ENCODE measurements around the gene COX5B.
"Not testable (repeated sequence)": the region's sequence is repeated elsewhere in the genome, so short reads cannot be mapped to it uniquely, and the experiment has no call there.

The COX5B gene, protein sequence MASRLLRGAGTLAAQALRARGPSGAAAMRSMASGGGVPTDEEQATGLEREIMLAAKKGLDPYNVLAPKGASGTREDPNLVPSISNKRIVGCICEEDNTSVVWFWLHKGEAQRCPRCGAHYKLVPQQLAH

DNA sequence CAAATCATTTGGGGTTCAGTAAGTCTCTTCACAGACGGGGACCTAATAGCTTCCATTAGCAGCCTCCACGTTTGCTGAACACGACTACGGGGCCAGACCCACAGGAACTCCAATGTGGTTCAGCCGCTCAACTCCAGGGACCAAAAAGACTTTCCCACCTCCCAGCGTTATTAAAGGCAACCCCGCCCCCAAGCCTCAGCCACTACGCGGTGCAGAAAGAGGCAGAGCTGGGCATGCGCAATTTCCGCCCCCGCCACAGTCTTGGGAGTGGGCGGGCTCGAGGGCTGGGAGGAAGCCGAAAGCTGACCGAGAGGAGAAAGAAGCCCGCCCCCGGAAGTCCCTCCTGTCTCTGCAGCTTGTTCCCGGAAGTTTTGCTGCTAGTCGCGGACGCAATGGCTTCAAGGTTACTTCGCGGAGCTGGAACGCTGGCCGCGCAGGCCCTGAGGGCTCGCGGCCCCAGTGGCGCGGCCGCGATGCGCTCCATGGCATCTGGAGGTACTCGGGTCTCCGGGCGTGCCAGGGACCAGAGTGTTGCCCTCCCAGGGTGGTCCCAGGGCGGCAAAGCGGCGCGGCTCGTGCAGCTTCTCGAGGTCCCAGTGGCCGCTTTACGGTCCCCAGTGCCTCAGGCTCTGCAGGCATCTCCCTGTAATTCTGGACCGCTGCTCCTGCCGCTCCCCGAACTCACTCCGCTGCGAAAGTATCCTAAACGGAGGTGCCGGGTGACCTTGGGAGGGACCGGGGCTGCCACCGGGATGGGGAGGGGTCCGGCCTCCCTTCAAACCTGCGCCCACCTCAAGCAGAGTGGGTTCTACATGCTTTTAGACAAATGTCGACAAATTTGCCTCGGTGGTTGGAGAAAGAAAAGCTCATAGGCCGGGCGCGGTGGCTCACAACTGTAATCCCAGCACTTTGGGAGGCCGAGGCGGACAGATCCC, at the start of gene COX5B:
Gene COX5B, plus strand, starts transcription at position 368 of the 935 bp plus-strand sequence. Its CDS starts 25 bp downstream, at position 393.
- peak; percentile 94 for DNase-seq (ENCODE audit: insufficient read length, low spot score)
- peak; percentile 87 for FAIRE-seq
- TF ChIP-seq POLR2A (IDR thresholded peaks at IDR 0.05; ENCODE audit: low read depth, low read length): peak; percentile 48; the same call in 1 of the 2 replicates

DNA sequence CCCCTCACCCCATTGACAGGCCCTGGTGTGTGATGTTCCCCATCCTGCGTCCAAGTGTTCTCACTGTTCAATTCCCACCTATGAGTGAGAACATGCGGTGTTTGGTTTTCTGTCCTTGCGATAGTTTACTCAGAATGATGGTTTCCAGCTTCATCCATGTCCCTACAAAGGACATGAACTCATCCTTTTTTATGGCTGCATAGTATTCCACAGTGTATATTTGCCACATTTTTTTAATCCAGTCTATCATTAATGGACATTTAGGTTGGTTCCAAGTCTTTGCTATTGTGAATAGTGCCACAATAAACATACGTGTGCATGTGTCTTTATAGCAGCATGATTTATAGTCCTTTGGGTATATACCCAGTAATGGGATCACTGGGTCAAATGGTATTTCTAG, 49.7 kb upstream of the COX5B start:
- not testable (repeated sequence) for DNase-seq (ENCODE audit: insufficient read length, low spot score); FAIRE-seq

DNA sequence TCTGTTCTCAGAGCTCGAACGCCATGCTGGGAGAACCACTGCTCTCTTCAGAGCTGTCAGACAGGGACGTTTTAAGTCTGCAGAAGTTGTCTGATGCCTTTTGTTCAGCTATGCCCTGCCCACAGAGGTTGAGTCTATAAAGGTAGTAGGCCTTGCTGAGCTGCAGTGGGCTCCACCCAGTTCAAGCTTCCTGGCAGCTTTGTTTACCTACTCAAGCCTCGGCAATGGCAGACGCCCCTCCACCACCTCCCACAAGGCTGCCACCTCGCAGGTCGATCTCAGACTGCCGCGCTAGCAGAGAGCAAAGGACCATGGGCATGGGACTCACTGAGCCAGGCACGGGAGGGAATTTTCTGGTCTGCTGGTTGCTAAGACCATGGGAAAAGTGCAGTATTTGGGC, 44.3 kb upstream of the COX5B start:
- FAIRE-seq; DNase-seq (ENCODE audit: insufficient read length, low spot score): not testable (repeated sequence)

DNA sequence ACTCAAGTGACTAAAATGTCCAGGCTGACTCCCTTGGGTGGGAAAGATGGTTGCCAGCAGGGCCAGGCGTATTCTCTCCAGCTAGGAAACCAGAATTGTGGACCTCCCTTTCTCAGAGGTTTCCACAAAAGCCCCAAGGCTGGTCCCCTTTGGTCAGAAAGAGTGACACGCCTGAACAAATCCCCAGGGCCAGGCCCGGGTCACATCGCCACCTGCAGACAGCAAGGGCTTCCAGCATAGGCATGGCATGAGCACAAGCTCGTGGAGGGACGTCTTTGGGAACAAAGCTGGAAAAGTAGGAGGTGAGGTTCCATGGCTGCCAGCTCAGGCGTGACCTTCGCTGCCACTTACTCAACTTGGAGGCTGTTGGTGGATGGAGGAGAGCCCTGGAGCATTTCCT, 40.8 kb upstream of the COX5B start:
- DNase-seq (ENCODE audit: insufficient read length, low spot score); FAIRE-seq: not testable (repeated sequence)

DNA sequence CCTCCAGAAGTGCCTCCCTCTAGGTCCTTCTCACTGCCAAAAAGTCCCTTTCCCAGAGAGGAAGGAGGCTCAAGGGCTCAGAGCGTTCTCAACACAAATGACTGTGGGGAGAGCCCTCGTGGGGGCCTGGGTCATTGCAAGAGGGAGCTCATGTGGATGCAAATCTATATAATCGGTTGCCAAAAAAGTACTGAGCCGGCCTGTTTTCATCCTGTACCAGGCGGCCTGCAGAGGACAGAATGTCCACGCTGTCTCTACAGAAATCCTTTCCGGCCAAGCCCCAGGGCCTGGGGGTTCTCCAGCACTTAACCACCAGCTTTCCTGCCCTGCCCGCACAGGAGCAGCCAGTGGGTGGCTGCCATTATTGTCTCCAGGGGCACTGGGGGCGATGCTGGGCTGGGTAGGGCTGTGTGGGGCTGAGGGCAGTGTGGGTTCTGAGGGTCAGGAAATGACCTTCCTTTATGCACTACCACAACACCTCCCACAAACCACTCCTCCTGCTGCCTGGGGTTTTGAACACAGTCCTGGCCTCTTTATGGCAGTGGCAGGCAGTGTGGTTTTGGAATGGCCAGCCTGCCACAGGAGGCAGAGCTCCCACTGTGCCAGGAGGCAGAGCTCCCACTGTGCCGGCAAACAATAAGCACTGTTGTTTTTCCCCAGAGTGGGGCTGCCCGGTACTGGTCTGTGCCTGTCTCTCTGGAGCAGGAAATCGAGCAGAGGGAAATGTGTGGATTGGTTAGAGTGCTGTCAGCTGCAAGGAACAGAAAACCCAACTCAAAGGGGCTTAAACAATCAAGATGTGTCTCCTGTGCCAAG, 40.1 kb upstream of the COX5B start:
- DNase-seq (ENCODE audit: insufficient read length, low spot score); FAIRE-seq: not testable (repeated sequence)

DNA sequence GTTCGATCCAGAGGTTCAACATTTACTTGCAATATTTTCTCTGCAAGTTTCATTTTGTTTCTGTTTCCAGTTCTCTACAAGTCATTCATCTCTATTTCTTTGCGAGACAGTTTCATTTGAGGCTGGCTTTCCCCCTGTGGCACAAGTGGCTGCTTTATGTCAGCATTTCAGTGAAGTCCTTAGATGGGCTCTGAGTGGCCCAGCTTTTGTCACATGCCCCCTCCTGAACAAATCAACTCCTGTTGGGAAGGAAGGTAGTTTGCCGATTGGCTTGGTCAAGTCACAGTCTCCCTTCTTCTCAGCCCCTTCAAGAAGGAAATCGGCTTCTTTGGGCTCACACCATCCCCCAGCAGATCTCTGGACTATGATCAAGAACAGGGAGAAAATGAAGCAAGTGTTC, 37.1 kb upstream of the COX5B start:
- FAIRE-seq; DNase-seq (ENCODE audit: insufficient read length, low spot score): not testable (repeated sequence)

DNA sequence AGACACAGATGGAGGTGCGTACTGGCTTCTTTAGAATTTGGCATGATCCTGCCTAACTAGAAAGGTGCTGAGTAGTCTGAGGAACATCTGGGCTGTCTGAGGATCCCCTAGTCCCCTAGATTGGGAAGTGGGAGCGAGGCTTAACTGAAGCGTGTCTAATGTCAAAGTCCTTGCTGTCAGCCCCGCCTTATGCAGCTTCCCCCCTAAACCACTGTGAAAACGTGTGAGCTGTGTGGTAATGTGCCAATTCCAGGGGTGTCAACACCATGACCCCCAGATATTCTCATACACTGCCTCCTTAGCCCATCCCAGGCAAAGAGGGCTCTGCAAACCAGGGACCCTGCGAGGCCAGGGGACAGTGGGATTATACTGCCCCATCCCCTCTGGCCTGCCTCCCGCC, 34.0 kb upstream of the COX5B start:
- not testable (repeated sequence) for FAIRE-seq; DNase-seq (ENCODE audit: insufficient read length, low spot score)

DNA sequence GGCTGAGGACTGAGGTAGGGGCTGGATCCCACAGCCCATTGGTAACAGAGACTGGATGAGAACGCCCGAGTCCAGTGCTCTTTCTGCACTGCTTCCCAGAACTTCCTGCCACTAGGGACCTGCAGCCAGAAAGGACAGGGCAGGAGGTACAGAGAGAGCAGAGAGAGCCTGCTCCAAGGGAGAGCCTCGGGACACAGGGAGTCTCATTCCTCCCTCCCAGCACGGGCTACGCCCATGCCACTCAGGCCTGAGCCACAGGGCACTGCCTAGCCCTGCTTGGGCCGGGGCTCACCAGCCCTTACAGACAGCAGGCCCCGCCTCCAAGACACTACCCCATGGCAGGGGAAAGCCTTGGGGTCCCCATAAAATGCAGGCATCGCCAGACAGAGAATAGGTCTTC, 30.1 kb upstream of the COX5B start:
- not testable (repeated sequence) for DNase-seq (ENCODE audit: insufficient read length, low spot score); FAIRE-seq

DNA sequence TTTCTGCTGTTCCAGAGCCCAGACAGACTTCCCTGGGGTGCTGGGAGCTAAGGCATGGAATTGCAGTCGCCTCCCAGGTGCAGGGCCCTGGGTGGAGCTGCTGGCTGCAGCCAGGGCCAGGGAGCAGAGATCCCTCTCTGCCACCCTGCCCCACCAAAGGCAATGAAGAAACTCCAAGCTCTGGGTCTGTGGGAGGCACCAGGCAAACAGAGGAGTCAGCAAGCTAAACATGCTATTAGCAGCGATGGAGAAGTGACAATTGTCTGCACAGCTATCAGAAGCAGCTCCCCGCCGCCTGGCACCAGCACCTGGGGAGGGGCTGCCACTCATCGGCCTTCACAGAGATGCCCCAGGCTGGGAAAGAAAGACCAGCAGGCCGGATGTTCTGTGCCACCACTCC, 28.0 kb upstream of the COX5B start:
- TF ChIP-seq POLR2A (IDR thresholded peaks at IDR 0.05; ENCODE audit: low read depth, low read length): no peak
- DNase-seq (ENCODE audit: insufficient read length, low spot score) (no peak), FAIRE-seq (no peak)

DNA sequence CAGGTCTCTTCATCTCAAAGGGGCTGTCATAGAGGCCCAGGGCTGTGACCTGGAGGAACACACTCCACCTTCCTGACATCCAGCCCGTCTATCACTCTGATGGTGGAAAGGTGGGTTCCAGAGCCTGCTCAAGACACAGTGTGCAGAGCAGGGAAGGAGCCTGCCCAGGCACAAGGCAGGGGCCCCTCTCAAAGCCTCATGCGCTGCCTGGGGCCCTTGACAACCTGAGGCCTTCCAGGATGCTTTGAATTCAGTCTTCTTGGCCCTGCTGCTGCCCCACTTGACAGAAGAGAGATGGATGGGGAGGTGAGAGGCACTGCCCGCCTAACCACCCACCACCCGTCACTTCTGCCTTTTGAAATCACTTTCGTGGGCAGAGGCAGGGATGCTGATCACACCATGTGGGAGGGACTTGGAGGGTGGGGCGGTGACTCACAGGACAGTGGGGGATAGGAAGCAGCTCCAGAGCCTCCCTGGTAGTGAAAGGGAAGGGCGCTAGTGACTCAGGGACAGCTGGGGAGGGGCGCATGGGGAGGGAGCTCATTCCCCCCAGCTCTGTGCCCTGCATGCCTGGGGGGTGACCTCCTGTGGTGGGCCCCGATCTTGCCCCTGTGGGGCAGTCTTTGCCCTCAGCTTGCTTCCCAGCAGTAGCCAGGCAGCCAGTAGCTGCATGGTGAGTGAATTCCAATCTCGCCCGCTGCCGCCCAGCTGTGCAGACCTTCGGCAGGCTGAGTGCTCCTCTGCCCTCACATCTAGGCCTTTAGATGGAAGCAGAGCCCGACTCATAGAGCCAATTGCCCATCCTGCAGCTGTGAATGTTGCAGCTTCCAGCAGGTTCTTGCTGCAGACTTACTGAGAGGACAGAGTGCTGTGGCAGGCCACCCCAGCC, 26.7 kb upstream of the COX5B start:
- DNase-seq (ENCODE audit: insufficient read length, low spot score): not testable (repeated sequence)
- peak; percentile 100 for FAIRE-seq

DNA sequence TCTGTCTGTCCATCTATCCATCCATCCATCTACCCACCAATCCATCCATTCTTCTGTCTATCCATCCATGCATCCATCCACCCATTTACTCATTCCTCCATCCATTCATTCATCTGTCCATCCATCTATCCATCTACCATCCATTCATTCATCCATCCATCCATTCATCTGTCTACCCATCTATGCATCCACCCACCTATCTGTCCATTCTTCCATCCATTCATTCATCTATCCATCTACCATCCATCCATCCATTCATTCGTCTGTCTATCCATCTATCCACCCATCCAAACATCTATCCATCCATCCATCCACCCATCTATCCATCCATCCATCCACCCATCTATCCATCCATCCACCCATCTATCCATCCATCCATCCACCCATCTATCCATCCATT, 25.4 kb upstream of the COX5B start:
- not testable (repeated sequence) for DNase-seq (ENCODE audit: insufficient read length, low spot score); FAIRE-seq

DNA sequence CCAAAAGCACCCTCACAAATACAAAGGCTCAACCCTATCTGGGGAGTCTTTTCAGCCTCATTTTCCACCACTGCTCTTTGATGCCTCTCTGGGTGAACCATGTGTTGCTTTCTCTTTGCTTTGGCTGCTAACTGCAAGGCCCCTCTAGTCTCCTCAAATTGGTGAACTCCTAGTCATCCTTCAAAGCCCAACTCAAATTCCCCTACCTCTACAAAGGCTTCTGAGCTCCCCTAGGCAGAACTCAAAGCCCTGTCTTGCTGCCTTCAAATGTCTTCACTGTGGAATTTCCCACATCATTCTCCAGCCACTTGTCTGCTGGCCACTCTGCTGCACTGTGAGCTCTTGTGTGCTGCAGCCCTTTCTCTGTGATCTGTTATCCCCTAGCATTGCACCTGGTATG, 22.9 kb upstream of the COX5B start:
- not testable (repeated sequence) for FAIRE-seq; DNase-seq (ENCODE audit: insufficient read length, low spot score)

DNA sequence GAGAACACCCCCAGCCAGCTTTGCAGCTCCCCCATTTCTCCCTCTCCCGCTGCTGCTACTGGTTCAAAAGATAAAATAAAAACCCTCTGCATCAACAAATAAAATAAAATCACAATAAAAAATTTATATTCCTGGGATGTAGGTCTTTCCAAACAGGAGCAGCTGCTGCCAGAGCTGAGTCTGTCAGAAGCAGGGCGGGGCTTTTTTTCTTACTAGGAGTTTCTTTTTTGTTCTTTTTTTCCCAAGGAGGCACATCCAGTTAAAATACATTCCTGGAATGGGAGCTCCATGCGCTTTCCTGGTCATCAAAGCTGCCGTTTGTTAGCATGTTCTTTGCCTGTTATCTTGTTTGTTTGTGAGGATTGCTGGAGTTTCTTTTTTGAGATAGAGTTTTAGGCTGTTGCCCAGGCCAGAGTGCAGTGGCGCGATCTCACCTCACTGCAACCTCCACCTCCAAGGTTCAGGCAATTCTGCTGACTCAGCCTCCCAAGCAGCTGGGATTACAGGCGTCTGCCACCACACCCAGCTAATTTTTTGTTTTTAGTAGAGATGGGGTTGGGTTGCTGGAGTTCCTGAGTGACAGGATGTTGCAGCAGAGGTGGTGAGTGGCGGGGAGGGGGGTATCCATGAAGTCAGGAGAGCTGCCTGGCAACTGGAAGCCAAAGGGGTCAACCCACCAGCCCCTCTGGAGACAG, 20.4 kb upstream of the COX5B start:
- DNase-seq (ENCODE audit: insufficient read length, low spot score); FAIRE-seq: not testable (repeated sequence)

DNA sequence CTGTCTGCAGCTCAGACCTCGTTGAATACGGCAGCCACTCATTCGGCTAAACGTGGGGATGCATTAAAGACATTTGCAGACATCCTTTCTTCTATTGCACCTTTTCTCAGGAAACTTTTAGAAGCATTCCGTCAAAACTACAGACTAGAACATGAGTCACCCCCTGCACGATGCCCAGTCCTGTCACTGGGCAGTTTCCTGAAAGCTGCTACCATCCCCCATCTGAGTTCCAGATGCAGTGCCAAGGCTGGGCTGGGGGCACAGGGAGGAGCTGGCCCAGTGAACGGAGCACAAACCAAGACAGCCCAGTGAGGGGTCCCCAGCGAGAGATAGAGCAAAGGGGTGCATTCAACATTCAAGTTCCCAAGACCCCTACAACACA, 19.8 kb upstream of the COX5B start:
- not testable (repeated sequence) for FAIRE-seq; DNase-seq (ENCODE audit: insufficient read length, low spot score)

Data from H54 (cell line).